ENCODE measurements around the gene FOXA3.

The FOXA3 gene

DNA sequence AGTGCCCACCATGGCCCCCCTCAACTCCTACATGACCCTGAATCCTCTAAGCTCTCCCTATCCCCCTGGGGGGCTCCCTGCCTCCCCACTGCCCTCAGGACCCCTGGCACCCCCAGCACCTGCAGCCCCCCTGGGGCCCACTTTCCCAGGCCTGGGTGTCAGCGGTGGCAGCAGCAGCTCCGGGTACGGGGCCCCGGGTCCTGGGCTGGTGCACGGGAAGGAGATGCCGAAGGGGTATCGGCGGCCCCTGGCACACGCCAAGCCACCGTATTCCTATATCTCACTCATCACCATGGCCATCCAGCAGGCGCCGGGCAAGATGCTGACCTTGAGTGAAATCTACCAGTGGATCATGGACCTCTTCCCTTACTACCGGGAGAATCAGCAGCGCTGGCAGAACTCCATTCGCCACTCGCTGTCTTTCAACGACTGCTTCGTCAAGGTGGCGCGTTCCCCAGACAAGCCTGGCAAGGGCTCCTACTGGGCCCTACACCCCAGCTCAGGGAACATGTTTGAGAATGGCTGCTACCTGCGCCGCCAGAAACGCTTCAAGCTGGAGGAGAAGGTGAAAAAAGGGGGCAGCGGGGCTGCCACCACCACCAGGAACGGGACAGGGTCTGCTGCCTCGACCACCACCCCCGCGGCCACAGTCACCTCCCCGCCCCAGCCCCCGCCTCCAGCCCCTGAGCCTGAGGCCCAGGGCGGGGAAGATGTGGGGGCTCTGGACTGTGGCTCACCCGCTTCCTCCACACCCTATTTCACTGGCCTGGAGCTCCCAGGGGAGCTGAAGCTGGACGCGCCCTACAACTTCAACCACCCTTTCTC lies 8.2 kb downstream of the FOXA3 start:
- Histone ChIP-seq H3K79me2 (ENCODE audit: control insufficient read depth, insufficient read depth, low read length) (peaks cover 11% of the 10 kb centered on the region), H3K27me3 (ENCODE audit: insufficient read depth, low read length, poor library complexity) (no peaks in the 10 kb centered on the region), H3K4me2 (ENCODE audit: low read length) (no peak overlapping the region), H3K36me3 (ENCODE audit: control insufficient read depth, insufficient read depth, low read length) (peaks cover 3% of the 10 kb centered on the region), H3K56ac (ENCODE audit: low read length) (no peak overlapping the region), H3K23ac (ENCODE audit: low read length) (no peak overlapping the region), H3K4ac (ENCODE audit: low read depth, low read length) (no peak overlapping the region), H2BK120ac (ENCODE audit: low read depth, low read length) (no peak overlapping the region), H3K27ac (ENCODE audit: low read depth, low read length) (no peak overlapping the region), H3K18ac (ENCODE audit: low read length) (no peak overlapping the region), H2AK5ac (ENCODE audit: low read length) (no peak overlapping the region), H3K79me1 (ENCODE audit: low read length) (peaks cover 7% of the 10 kb centered on the region), H3K4me1 (ENCODE audit: control insufficient read depth, low read depth, low read length) (peaks cover 3% of the 10 kb centered on the region), H2BK15ac (replicated peaks; ENCODE audit: low read depth) (no peak overlapping the region), H3K4me3 (ENCODE audit: low read length) (no peak overlapping the region), H2BK5ac (ENCODE audit: low read length) (no peak overlapping the region), H3K9ac (ENCODE audit: low read length) (no peak overlapping the region), H4K8ac (ENCODE audit: low read depth, low read length) (no peak overlapping the region), H4K5ac (ENCODE audit: low read length) (no peak overlapping the region)
- no CpG with 5 or more reads among the region's 34 CpGs for WGBS (ENCODE audit: extremely low coverage, insufficient coverage, low lambda C conversion rate)
- no peak for DNase-seq

DNA sequence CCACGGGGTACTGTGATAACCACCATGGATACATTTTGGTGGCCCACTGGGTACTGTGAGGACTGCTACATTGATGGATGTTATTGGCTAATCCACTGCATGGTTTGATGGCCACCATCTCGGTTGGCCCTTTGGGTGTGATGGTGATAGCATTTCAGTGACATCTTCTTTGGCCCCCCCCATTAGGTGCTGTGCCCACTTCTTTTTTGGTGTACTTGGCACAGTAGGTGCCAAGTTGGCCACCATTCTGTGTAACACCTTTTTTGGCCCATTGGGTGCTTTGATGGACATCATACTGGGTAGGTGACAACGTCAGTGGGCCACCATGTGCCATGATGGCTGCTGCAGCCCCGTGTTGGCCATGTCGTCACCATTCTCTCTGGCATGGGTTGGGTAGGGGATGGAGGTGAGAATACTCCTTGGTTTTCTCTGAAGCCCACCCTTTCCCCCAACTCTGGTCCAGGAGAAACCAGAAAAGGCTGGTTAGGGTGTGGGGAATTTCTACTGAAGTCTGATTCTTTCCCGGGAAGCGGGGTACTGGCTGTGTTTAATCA lies 9.2 kb downstream of the FOXA3 start:
- H3K9ac ChIP-seq (ENCODE audit: low read length): no peak overlapping the region
- H3K4me2 ChIP-seq (ENCODE audit: low read length): no peak overlapping the region
- no peaks in the 10 kb centered on the region for H3K27me3 ChIP-seq (ENCODE audit: insufficient read depth, low read length, poor library complexity)
- peaks cover 3% of the 10 kb centered on the region for H3K36me3 ChIP-seq (ENCODE audit: control insufficient read depth, insufficient read depth, low read length)
- H3K4me3 ChIP-seq (ENCODE audit: low read length): no peak overlapping the region
- H2BK120ac ChIP-seq (ENCODE audit: low read depth, low read length): no peak overlapping the region
- no peak for DNase-seq
- H4K8ac ChIP-seq (ENCODE audit: low read depth, low read length): no peak overlapping the region
- no peak overlapping the region for H3K18ac ChIP-seq (ENCODE audit: low read length)
- H3K23ac ChIP-seq (ENCODE audit: low read length): no peak overlapping the region
- no peak overlapping the region for H3K4ac ChIP-seq (ENCODE audit: low read depth, low read length)
- H3K4me1 ChIP-seq (ENCODE audit: control insufficient read depth, low read depth, low read length): peaks cover 3% of the 10 kb centered on the region
- no peak overlapping the region for H2BK5ac ChIP-seq (ENCODE audit: low read length)
- peaks cover 7% of the 10 kb centered on the region for H3K79me1 ChIP-seq (ENCODE audit: low read length)
- H2BK15ac ChIP-seq (replicated peaks; ENCODE audit: low read depth): no peak overlapping the region
- H3K27ac ChIP-seq (ENCODE audit: low read depth, low read length): no peak overlapping the region
- no peak overlapping the region for H4K5ac ChIP-seq (ENCODE audit: low read length)
- H3K56ac ChIP-seq (ENCODE audit: low read length): no peak overlapping the region
- H3K79me2 ChIP-seq (ENCODE audit: control insufficient read depth, insufficient read depth, low read length): peaks cover 6% of the 10 kb centered on the region
- no CpG with 5 or more reads among the region's 7 CpGs for WGBS (ENCODE audit: extremely low coverage, insufficient coverage, low lambda C conversion rate)
- H2AK5ac ChIP-seq (ENCODE audit: low read length): no peak overlapping the region

DNA sequence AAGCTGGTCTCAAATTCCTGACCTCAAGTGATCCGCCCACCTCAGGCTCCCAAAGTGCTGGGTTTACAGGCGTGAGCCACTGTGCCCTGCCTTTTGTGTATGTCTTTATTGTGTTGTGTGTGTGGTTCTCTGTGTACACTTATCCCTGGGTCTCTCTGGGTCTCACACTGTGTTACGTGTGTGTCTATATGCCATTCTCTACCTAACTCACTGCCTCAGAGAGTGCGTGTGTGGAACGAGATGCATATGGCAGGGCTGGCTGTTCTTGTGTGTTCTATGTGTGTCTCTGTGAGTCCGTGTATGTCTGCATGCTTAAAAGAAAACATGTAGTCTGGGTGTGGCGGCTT lies 10.5 kb downstream of the FOXA3 start:
- no peak overlapping the region for H3K56ac ChIP-seq (ENCODE audit: low read length)
- H3K27ac ChIP-seq (ENCODE audit: low read depth, low read length): no peak overlapping the region
- no peak overlapping the region for H2BK15ac ChIP-seq (replicated peaks; ENCODE audit: low read depth)
- H3K18ac ChIP-seq (ENCODE audit: low read length): no peak overlapping the region
- H3K79me1 ChIP-seq (ENCODE audit: low read length): peaks cover 2% of the 10 kb centered on the region
- H3K36me3 ChIP-seq (ENCODE audit: control insufficient read depth, insufficient read depth, low read length): peaks cover 3% of the 10 kb centered on the region
- no peak overlapping the region for H3K4me2 ChIP-seq (ENCODE audit: low read length)
- no peaks in the 10 kb centered on the region for H3K27me3 ChIP-seq (ENCODE audit: insufficient read depth, low read length, poor library complexity)
- no peak overlapping the region for H3K4me3 ChIP-seq (ENCODE audit: low read length)
- H2BK120ac ChIP-seq (ENCODE audit: low read depth, low read length): no peak overlapping the region
- H4K5ac ChIP-seq (ENCODE audit: low read length): no peak overlapping the region
- no peak overlapping the region for H4K8ac ChIP-seq (ENCODE audit: low read depth, low read length)
- no peak for DNase-seq
- no peak overlapping the region for H2AK5ac ChIP-seq (ENCODE audit: low read length)
- H2BK5ac ChIP-seq (ENCODE audit: low read length): no peak overlapping the region
- no CpG with 5 or more reads among the region's 7 CpGs for whole genome bisulfite sequencing (ENCODE audit: extremely low coverage, insufficient coverage, low lambda C conversion rate)
- peaks cover 3% of the 10 kb centered on the region for H3K4me1 ChIP-seq (ENCODE audit: control insufficient read depth, low read depth, low read length)
- no peak overlapping the region for H3K4ac ChIP-seq (ENCODE audit: low read depth, low read length)
- H3K23ac ChIP-seq (ENCODE audit: low read length): no peak overlapping the region
- no peak overlapping the region for H3K9ac ChIP-seq (ENCODE audit: low read length)
- H3K79me2 ChIP-seq (ENCODE audit: control insufficient read depth, insufficient read depth, low read length): no peaks in the 10 kb centered on the region

DNA sequence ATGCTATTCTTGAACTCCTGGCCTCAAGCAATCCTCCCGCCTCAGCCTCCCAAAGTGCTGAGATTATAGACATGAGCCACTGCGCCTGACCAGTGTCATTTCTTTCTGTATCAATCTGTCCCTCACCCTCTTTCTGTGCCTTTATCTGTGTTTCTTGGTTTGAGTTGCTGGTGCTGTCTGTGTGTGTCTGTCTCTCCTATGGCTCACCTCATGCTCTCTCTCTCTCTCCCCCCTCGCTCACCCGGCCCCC lies 12.0 kb downstream of the FOXA3 start:
- H3K79me1 ChIP-seq (ENCODE audit: low read length): peaks cover 2% of the 10 kb centered on the region
- no peak overlapping the region for H2BK5ac ChIP-seq (ENCODE audit: low read length)
- no peak overlapping the region for H4K5ac ChIP-seq (ENCODE audit: low read length)
- H3K79me2 ChIP-seq (ENCODE audit: control insufficient read depth, insufficient read depth, low read length): no peaks in the 10 kb centered on the region
- H3K4ac ChIP-seq (ENCODE audit: low read depth, low read length): peak overlapping the region; percentile 18
- H3K18ac ChIP-seq (ENCODE audit: low read length): peak overlapping the region; percentile 85
- H2BK120ac ChIP-seq (ENCODE audit: low read depth, low read length): no peak overlapping the region
- no peak overlapping the region for H2BK15ac ChIP-seq (replicated peaks; ENCODE audit: low read depth)
- H3K23ac ChIP-seq (ENCODE audit: low read length): no peak overlapping the region
- peaks cover 4% of the 10 kb centered on the region for H3K4me1 ChIP-seq (ENCODE audit: control insufficient read depth, low read depth, low read length)
- H3K4me3 ChIP-seq (ENCODE audit: low read length): no peak overlapping the region
- H3K36me3 ChIP-seq (ENCODE audit: control insufficient read depth, insufficient read depth, low read length): peaks cover 3% of the 10 kb centered on the region
- no peak overlapping the region for H3K4me2 ChIP-seq (ENCODE audit: low read length)
- no CpG with 5 or more reads among the region's 4 CpGs for WGBS (ENCODE audit: extremely low coverage, insufficient coverage, low lambda C conversion rate)
- H3K56ac ChIP-seq (ENCODE audit: low read length): peak overlapping the region; percentile 91
- no peak overlapping the region for H4K8ac ChIP-seq (ENCODE audit: low read depth, low read length)
- H3K27ac ChIP-seq (ENCODE audit: low read depth, low read length): peak overlapping the region; percentile 72
- no peak for DNase-seq
- no peaks in the 10 kb centered on the region for H3K27me3 ChIP-seq (ENCODE audit: insufficient read depth, low read length, poor library complexity)
- no peak overlapping the region for H2AK5ac ChIP-seq (ENCODE audit: low read length)
- peak overlapping the region; percentile 49 for H3K9ac ChIP-seq (ENCODE audit: low read length)

DNA sequence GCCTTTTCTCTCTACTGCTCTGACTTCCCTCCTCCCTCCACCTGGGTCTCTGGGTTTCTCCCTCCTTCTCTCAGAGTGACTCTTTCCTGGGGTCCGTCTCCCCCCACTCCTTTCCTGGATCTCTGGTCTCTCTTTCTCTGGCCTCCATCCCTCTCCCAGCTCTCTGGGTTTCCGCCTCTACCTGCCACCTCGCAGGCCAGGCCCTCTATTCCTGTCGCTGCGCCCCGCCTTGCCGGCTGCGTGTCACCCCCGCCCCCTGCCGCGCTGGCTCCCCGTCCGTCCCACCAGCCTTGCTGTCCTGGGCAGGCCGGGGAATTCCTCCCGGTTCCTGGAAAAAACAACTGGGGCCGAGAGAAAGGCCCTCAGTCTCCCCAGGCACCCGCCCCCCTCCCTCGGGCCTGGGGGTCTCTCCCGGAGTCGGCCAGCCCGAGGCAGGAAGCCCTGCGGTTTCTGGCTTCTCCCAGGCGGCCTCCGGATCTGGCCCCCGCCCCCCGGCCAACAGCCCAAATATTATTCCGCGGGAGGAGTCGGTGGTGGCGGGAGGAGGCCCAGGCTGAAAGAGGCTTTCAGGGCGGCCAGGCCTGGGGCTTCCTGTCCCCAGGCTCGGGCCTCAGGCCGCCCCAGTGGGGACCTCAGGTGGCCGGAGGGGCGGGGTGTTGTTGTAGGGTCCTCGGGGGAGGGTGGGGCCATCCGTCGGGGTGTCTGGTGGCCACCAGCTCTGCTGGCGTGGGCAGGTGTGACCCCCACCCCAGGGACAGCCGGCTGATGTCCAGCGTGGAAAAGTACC lies 12.5 kb downstream of the FOXA3 start:
- Histone ChIP-seq H3K4me2 (ENCODE audit: low read length) (peak overlapping the region; percentile 39), H3K9ac (ENCODE audit: low read length) (peak overlapping the region; percentile 49), H3K23ac (ENCODE audit: low read length) (no peak overlapping the region), H3K18ac (ENCODE audit: low read length) (peak overlapping the region; percentile 85), H3K36me3 (ENCODE audit: control insufficient read depth, insufficient read depth, low read length) (peaks cover 3% of the 10 kb centered on the region), H3K79me1 (ENCODE audit: low read length) (peaks cover 2% of the 10 kb centered on the region), H3K79me2 (ENCODE audit: control insufficient read depth, insufficient read depth, low read length) (no peaks in the 10 kb centered on the region), H2AK5ac (ENCODE audit: low read length) (no peak overlapping the region), H4K5ac (ENCODE audit: low read length) (no peak overlapping the region), H3K27ac (ENCODE audit: low read depth, low read length) (peak overlapping the region; percentile 72), H3K4ac (ENCODE audit: low read depth, low read length) (peak overlapping the region; percentile 77), H3K56ac (ENCODE audit: low read length) (peak overlapping the region; percentile 91), H2BK120ac (ENCODE audit: low read depth, low read length) (peak overlapping the region; percentile 21), H3K4me3 (ENCODE audit: low read length) (no peak overlapping the region), H3K4me1 (ENCODE audit: control insufficient read depth, low read depth, low read length) (peaks cover 9% of the 10 kb centered on the region), H3K27me3 (ENCODE audit: insufficient read depth, low read length, poor library complexity) (no peaks in the 10 kb centered on the region), H2BK5ac (ENCODE audit: low read length) (peak overlapping the region; percentile 71), H2BK15ac (replicated peaks; ENCODE audit: low read depth) (no peak overlapping the region), H4K8ac (ENCODE audit: low read depth, low read length) (peak overlapping the region; percentile 69)
- WGBS (ENCODE audit: extremely low coverage, insufficient coverage, low lambda C conversion rate): no CpG with 5 or more reads among the region's 41 CpGs
- DNase-seq: peak; percentile 67

All from mesendoderm (in vitro differentiated cells).